ENCODE results near the gene ZNF438.
A peak's percentile ranks its signal among the peaks of the same experiment; 100 is the strongest.
"Not testable (repeated sequence)": the region's sequence is repeated elsewhere in the genome, so short reads cannot be mapped to it uniquely, and the experiment has no call there.

Gene ZNF438

DNA sequence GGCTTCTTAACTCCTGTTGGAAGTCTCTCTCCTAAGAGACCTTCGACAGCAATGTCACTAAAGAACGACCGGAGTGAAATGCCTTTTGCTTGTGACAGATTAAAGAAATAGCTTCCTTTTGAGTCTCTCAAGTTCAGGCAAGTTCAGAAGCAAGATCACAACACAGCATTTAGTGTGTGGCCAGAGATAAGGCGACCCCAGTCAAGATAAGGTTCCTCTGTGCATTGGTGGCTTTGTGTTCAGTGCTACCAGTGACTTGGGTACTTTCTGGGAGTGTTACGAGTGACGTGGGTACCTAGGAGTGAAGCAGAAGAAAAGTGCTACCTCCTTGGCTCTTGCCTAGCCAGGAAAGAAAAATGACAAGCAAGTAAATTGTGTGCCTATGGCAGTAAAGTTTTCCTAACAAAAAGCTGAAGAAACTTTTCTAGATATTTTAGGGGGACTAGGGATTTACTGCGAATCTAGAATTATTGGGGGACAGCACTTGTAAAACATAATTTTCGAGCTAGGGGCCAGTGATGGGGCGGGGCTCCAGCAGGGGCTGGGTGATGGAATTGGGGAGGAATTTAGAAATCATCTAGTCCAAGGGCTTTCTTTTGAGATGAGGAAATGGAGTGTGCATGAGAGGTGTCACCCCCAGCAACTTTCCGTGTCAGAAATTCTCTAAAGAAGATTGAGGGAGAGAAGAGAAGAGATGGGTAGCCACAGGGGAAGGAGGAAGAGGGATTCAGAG is 210.2 kb downstream of the ZNF438 start:
- DNase-seq: no peak

- DNase-seq: no peak
Observed at GRCh38 chr10:30820261-30820991, 211.2 kb downstream of the ZNF438 start.

DNA sequence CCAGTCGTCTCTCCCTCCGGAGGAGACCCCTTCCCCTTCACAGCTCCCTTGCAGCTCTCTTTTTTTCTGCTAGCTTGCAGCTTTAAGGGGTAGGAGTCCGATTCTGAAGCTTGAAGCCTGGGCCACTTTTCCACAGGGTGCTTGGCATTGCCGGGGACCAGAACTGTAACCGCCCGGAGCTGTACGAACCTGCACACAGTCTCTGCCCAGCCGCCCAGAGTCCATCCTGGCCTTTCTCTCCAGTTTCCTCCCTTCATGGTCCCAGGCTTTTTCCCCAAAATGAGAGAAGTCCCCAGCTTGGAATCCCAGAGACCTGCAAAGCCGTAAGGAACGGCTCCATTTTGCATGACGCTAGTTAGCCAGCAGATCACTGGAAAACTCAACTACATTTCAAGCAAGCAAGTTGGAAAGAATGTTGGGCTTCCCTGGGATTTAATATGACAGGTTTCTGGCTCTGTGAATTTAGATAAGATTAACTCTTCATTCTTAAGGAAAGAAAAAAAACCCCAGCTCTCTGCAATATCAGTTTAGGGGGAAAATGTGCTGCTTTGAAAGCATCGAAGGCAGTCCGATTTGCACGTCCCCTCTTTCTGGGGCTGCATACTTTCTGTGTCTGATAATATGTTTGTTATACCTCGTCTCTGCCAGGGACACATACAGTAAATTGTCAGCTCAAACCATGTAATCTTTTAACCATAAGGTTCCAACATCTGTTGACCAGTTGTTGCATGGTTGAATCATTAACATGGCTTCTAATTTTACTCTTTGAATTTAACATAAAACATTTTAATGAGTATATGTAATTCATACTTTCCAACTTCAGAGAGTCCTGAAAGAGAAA is 212.1 kb downstream of the ZNF438 start:
- DNase-seq: no peak

GRCh38 chr10:30818854-30819253 is 212.8 kb downstream of the ZNF438 start:
- no peak for DNase-seq

DNA sequence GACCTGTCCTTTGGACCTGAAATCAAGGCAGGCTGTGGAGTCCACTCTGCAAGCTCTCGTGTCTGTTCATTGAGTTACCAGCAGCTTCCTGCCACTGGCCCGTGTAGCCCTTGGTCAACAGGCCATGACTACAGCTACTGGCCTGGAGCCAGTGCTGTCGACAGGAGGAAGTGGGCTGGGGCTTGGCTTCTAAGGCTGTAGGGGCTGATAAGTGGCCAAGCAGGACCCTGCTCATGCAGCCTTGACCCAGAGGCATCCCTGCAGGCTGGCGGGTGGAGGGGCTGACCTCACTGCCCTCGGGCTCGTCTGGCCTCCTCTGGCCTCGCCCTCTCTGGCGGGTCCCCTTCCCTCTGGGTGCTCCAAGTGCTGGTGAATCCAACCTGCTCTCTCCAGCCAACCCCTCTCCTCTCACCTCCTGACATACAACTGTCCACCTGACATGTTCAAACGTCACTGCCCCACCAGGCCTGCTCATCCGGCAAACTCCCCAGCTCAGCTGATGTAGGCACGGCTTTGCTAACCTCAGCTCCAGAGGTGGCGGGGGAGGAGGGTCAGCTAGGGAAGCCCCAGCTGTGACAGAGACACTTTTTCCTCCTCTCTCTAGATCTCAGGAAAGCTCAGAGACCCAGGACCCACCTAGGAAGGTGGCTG is 213.5 kb downstream of the ZNF438 start:
- no peak for DNase-seq

GRCh38 chr10:30817541-30817940 is 214.1 kb downstream of the ZNF438 start:
- DNase-seq: no peak

DNA sequence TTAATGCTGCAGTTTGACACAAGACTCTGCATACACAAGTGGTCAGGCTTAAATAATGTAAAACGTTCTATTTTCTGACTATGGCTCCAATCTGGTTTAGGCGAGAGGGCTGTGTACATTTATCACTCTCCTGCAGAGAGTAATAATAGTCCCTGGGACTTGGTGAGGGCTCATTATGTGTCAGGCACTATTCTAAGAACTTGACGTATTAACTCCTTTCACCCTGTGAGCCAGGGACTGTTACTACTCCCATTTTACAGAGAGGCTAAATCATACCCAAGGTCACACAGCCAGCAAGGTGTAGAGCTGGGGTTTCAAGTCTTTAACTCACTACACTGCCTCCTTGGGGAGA is 214.9 kb downstream of the ZNF438 start:
- no peak for DNase-seq

- DNase-seq: no peak
Observed at GRCh38 chr10:30816159-30816819, 215.4 kb downstream of the ZNF438 start.

- DNase-seq: no peak
Observed at GRCh38 chr10:30813872-30814481, 217.7 kb downstream of the ZNF438 start.

DNA sequence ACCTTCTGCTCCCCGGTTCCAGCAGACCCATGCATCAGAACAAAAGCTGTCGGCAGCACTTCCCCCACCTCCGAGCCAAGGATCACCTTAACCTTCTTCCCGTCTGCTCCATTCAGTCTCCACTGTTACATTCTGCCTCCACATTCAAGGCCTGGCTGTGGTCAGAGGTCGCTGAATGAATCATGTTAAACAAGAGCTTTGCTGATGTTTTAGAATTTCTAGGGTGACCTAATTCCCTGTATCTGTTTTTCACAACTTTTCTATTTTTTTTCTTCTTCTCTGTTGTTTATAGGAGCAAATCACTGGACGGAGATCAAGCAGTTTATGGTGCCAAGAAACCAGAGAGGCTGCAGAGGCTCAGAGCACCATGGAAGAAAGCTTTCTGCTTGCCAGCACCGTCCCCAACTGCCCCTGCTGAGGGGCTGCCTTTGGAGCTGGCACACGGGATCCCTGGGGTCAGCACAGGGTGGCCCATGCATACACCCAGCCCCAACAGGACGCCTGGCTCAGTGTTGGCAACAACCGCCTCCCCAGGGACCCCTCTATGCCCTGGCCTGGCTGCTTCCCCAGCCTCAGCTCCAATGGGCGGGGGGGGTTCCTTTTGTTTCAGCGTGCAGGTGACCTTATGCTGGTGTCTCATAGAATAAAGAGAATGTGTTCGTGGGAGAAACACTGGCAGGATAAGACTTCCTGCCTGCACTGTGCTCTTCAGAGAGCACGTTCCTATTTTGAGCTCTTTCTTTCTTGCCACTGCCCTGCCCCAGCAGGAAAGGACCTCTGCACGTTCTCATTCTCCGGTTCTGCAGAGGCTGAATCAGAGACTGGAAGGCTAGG is 219.4 kb downstream of the ZNF438 start:
- no peak for DNase-seq

- DNase-seq: peak; percentile 6
Observed at GRCh38 chr10:30811276-30812017, 220.2 kb downstream of the ZNF438 start.

DNA sequence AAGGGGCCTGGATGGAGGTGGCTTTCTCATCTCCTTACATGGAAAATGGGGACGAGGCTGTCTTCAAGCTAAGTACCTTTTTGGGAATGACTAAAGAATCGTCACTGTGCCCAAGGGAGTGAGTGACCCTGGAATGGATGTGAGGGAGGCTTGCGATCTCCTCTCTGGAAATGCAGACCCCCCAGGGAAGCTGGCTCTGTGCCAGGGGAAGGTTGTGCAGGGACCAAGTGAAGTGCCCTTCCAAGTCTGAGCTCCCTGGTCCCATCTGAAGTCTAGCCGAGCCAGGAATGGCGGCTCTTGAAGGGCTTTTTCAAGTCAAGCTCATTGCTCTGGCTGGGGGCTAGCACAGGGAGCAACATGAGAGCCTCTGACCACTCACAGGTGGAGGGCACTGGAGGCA is 221.2 kb downstream of the ZNF438 start:
- no peak for DNase-seq

GRCh38 chr10:30806850-30807249 is 224.8 kb downstream of the ZNF438 start:
- no peak for DNase-seq

- no peak for DNase-seq
Observed at GRCh38 chr10:30805061-30805460, 226.6 kb downstream of the ZNF438 start.

- no peak for DNase-seq
Observed at GRCh38 chr10:30804478-30805055, 227.1 kb downstream of the ZNF438 start.

DNA sequence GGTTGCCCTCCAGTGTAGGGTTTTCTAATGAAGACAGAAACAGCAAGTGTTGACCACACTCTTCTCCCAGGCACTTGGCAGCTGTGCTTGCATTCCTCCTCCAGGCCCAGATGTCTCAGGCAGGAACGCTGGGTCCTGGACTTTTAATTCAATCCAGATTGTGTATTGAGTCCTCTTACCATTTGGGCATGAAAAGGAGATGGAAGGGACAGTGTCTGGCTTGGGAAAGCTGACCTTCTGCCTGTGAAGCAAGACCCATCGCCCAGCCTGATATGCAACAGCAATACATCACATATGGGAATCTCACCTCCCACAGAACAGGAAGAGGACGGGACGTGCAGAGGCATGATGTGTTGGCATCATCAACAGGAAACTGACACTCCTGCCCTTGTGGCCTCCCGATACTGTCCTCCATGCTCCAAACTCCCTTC is 227.8 kb downstream of the ZNF438 start:
- DNase-seq: no peak

GRCh38 chr10:30803058-30803457 is 228.6 kb downstream of the ZNF438 start:
- DNase-seq: no peak

GRCh38 chr10:30800368-30800767 is 231.3 kb downstream of the ZNF438 start:
- no peak for DNase-seq

DNA sequence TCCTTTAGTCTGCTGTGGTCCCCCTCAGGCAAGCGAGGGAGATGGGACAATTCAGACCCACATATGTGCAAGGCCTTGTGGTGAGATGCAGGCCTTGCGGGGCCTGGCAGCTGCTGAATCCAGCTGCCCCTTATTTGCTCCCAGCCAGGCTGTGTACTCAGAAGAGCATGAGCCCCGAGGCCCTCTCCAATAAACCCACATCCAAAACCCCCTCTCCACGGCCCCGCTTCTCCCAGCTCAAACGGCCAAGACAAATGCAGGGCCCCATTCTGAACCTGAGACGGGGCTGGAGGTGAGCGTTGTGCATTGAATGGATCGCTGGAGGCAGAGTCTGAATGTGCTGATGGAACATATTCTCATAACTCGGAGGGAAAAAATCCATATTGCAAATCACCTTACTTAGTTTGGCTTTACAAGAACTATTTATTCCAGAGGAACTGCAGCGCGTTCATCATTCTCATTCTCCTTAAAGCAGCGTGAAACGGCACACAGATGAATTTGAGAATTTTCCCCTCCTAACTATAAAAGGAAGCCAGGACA is 232.9 kb downstream of the ZNF438 start:
- DNase-seq: no peak

- not testable (repeated sequence) for DNase-seq
Observed at GRCh38 chr10:30795024-30795423, 236.6 kb downstream of the ZNF438 start.
